ENCODE measurements around the gene PTCH2. TPM values are rescaled to one million over a fixed set of nuclear protein-coding genes. Genes with fewer than 3 reads are reported as not detected.

The PTCH2 gene
- total and polyA plus RNA-seq, 4 donors = 0.38 to 6.7 (median 4.0) TPM

DNA sequence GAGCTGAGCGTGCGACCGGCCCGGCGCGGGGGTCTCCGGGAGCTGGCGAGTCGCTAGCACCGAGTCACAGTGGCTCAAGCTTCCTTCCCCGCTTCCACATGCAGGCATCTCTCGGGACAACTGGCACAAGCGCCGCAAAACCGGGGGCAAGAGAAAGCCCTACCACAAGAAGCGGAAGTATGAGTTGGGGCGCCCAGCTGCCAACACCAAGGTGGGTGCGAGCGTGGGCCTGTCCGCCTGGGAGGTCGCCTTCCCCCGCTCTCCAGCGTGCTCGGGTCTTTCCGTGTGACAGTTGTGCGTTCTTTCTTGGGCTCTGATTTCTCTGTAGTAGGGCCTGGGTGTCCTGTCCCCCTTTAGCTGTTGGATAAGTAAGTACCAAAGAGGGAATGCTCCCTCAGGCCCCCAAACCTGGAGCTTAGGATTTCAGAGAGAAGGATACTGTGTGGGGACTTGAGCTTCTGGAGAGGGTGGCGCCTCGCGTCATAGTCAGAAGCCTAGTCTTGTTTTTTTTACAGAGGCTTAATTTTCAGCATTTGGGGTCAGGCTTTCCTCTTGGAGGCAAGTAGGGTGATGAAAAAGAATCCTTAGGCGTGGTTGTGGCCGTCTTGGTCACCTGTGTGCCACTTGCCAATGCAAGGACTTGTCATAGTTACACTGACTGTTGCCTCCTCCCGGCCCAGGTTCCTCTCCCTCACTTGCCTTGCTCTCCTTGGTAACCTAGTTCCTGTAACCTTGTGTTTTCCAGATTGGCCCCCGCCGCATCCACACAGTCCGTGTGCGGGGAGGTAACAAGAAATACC, 66.9 kb downstream of the PTCH2 start:
- ATAC-seq (ENCODE audit: low FRiP score) (peak; percentile 5), DNase-seq (peak in 1 of 2 donors; percentile 62)
- Histone ChIP-seq H3K27ac (ENCODE audit: low read depth in 1 of 2, low read length in 2 of 2) (peak overlapping the region; percentile 43 to 68), H3K4me3 (ENCODE audit: low read length in 2 of 2) (peak overlapping the region; percentile 21 to 66), H3K4me1 (ENCODE audit: control insufficient read depth in 1 of 2, insufficient read depth in 2 of 2, low read length in 2 of 2) (no peaks in the 10 kb centered on the region), H3K36me3 (ENCODE audit: control insufficient read depth in 1 of 2, insufficient read depth in 2 of 2, low read length in 1 of 2) (peaks cover 0 to 7% of the 10 kb centered on the region in 2 donors), H3K27me3 (ENCODE audit: control insufficient read depth in 1 of 2, insufficient read depth in 2 of 2, low read length in 1 of 2) (no peaks in the 10 kb centered on the region), H3K9me3 (ENCODE audit: control insufficient read depth, low read length) (no peaks in the 10 kb centered on the region)
- intact Hi-C loops (cut with DNase I) = loop anchor here (2.0 to 5.0 kb wide), 2 partner anchors 37 to 39 kb away; partner anchors contain the start of gene KIF2C (in 2 of the 2)
- 10 to 12% methylated on average over 36 of the region's 36 CpGs for WGBS, 2 donors

DNA sequence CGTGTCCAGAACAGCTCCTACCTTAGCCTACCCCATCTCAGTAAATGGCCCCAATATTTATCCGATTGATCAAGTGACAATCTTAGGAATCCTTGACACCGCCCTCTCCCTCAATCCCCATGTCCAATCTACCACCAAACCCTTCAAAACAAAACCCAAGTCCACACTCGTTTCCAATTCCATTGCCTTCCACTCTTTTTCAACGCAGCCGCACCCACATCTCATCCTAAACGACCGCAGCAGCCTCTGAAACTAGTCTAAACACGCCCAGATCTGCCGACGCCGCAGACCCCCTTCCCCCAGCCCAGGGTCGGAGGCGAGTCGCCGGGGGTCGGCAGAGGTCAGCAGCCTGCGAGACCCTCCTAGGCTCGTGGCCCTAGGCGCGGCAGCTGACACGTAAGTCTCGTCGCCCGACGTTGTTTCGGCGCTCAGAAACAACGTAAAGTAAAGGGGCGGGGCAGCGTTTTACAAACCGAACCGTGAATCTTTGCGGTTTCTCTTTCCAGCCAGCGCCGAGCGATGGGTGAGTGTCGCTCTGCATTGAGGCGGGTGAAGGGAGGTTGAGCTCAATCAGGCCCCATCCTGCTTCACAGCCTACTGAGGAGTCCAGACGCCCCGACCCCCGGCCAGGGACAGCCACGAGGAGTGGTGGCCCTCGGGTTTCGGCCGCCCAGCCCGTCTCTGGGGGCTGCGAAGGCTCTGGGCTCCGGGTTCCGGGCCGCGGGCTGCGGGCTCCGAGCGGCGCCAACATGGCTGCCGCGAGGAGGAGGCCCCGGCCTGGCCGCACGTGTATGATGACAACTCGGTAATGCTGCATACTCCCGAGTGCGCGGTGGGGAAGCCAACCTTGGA, 67.7 kb downstream of the PTCH2 start, which contains the start of gene RPS8:
Gene RPS8, plus strand, starts transcription at position 463 of the 852 bp plus-strand sequence. Its CDS starts 57 bp downstream, at position 520.
- no peaks in the 10 kb centered on the region for H3K4me1 ChIP-seq (ENCODE audit: control insufficient read depth in 1 of 2, insufficient read depth in 2 of 2, low read length in 2 of 2)
- H3K36me3 ChIP-seq (ENCODE audit: control insufficient read depth in 1 of 2, insufficient read depth in 2 of 2, low read length in 1 of 2) = peaks cover 0 to 7% of the 10 kb centered on the region in 2 donors
- intact Hi-C loops (cut with DNase I) = loop anchor here (2.0 to 5.0 kb wide), 2 partner anchors 37 to 38 kb away; partner anchors contain the start of gene KIF2C (in 2 of the 2)
- DNase-seq = peak; percentile 94 to 95
- peak within 1 kb of the TSS; percentile 38 to 66 for H3K4me3 ChIP-seq (ENCODE audit: low read length in 2 of 2)
- no peaks in the 10 kb centered on the region for H3K27me3 ChIP-seq (ENCODE audit: control insufficient read depth in 1 of 2, insufficient read depth in 2 of 2, low read length in 1 of 2)
- H3K9me3 ChIP-seq (ENCODE audit: control insufficient read depth, low read length) = no peaks in the 10 kb centered on the region
- WGBS, 2 donors = 0 to 1% methylated on average over 65 of the region's 65 CpGs
- ATAC-seq (ENCODE audit: low FRiP score) = peak; percentile 96
- H3K27ac ChIP-seq (ENCODE audit: low read depth in 1 of 2, low read length in 2 of 2) = peak within 1 kb of the TSS; percentile 43 to 91

Other genes with a start within 250 kb of the PTCH2 start
- gene TMEM53, start 168.8 kb downstream of the PTCH2 start, total RNA-seq = 1 to 10 TPM; 5.4 to 6.6 TPM
- 1 to 10 TPM; 8.4 to 9.9 TPM for gene TMEM53, start 168.8 kb downstream of the PTCH2 start, polyA plus RNA-seq
- 1 to 10 TPM; 1.5 to 6.7 TPM for gene ARMH1, start 168.5 kb downstream of the PTCH2 start, total RNA-seq
- gene ARMH1, start 168.5 kb downstream of the PTCH2 start, polyA plus RNA-seq = 1 to 10 TPM in 1 of 2 donors, under 1 TPM in 1; 0.63 to 2.0 TPM
- gene RNU5D-1, start 112.1 kb downstream of the PTCH2 start, total RNA-seq = not detected
- gene RNU5D-1, start 112.1 kb downstream of the PTCH2 start, polyA plus RNA-seq = not detected
- gene KIF2C, start 103.4 kb downstream of the PTCH2 start, total RNA-seq = 1 to 10 TPM in 1 of 2 donors, under 1 TPM in 1; 0.84 to 3.5 TPM
- 1 to 10 TPM in 1 of 2 donors, under 1 TPM in 1; 0.75 to 2.3 TPM for gene KIF2C, start 103.4 kb downstream of the PTCH2 start, polyA plus RNA-seq
- gene RPS8, start 67.7 kb downstream of the PTCH2 start, total RNA-seq = 1,000 to 10,000 TPM; 1,373 to 1,500 TPM
- gene RPS8, start 67.7 kb downstream of the PTCH2 start, polyA plus RNA-seq = 1,000 to 10,000 TPM; 2,358 to 3,400 TPM
- under 1 TPM; 0.30 to 0.32 TPM for gene BEST4, start 55.1 kb downstream of the PTCH2 start, total RNA-seq
- gene BEST4, start 55.1 kb downstream of the PTCH2 start, polyA plus RNA-seq = 1 to 10 TPM; 1.1 to 1.8 TPM
- 10 to 100 TPM; 28.8 to 84.3 TPM for gene PLK3, start 42.9 kb downstream of the PTCH2 start, total RNA-seq
- 10 to 100 TPM; 16.2 to 73.3 TPM for gene PLK3, start 42.9 kb downstream of the PTCH2 start, polyA plus RNA-seq
- gene DYNLT4, start 35.9 kb downstream of the PTCH2 start, total RNA-seq = under 1 TPM; 0.81 to 0.87 TPM
- gene DYNLT4, start 35.9 kb downstream of the PTCH2 start, polyA plus RNA-seq = 1 to 10 TPM in 1 of 2 donors, not detected in 1; 3.0 TPM
- gene BTBD19, start 34.7 kb downstream of the PTCH2 start, total RNA-seq = 10 to 100 TPM; 38.5 to 41.1 TPM
- 10 to 100 TPM in 1 of 2 donors, 1 to 10 TPM in 1; 5.1 to 35.4 TPM for gene BTBD19, start 34.7 kb downstream of the PTCH2 start, polyA plus RNA-seq
- gene EIF2B3, start 143.3 kb upstream of the PTCH2 start, total RNA-seq = 10 to 100 TPM; 17.5 to 24.6 TPM
- gene EIF2B3, start 143.3 kb upstream of the PTCH2 start, polyA plus RNA-seq = 10 to 100 TPM; 14.7 to 18.8 TPM
- 10 to 100 TPM; 32.0 to 48.7 TPM for gene HECTD3, start 168.1 kb upstream of the PTCH2 start, total RNA-seq
- 10 to 100 TPM; 24.2 to 45.2 TPM for gene HECTD3, start 168.1 kb upstream of the PTCH2 start, polyA plus RNA-seq
- 10 to 100 TPM; 54.6 to 76.2 TPM for gene UROD, start 169.0 kb upstream of the PTCH2 start, total RNA-seq
- 100 to 1,000 TPM in 1 of 2 donors, 10 to 100 TPM in 1; 74.4 to 128 TPM for gene UROD, start 169.0 kb upstream of the PTCH2 start, polyA plus RNA-seq

Data from aorta (tissue), 5 donors.